IMR-90 (cell line): ENCODE measurements around the gene HNRNPU. TPM values are rescaled to one million over a fixed set of nuclear protein-coding genes. Genes with fewer than 3 reads are reported as not detected.

ENCODE experiments used
- ATAC-seq: fragments of 200-7000 bp; cut with Tn5 transposase; 2 replicates; pipeline ENCODE4 v1.9.1; 2020; ENCODE audit warnings: low read depth, mild to moderate bottlenecking, moderate library complexity
- BruUV-seq: library from RNA; stranded (reverse); fragments of 400-500 nt; replicated peaks from 2 replicates; lab custom pipeline; 2021; lab: Mats Ljungman, UMichigan
- CTCF ChIA-PET: fragments of 300-600 bp; formaldehyde crosslinking; extraction: SDS; loops from one replicate; lab custom pipeline; 2021; ENCODE audit warnings: antibody characterized with exemption; lab: Yijun Ruan, JAX
- POLR2A ChIA-PET: fragments of 300-600 bp; sonication (Branson Sonifier 250); formaldehyde crosslinking; loops from one replicate; lab custom pipeline; 2022; ENCODE audit warnings: antibody characterized with exemption; ENCODE audit not compliant: unreplicated experiment; lab: Charles Lee
- DNase-seq: peaks from one replicate; pipeline ENCODE4 v3.0.0; 2013
- H2AFZ ChIP-seq: replicated peaks from 2 replicates; pipeline ENCODE3; 2013; ENCODE audit warnings: low read length, mild to moderate bottlenecking; ENCODE audit not compliant: poor library complexity
- H2AK5ac ChIP-seq: 2 replicates; pipeline ENCODE4 v1.6.1; 2013; ENCODE audit warnings: low read depth, low read length, inconsistent platforms
- H2AK9ac ChIP-seq: replicated peaks from 2 replicates; pipeline ENCODE3; 2013; ENCODE audit warnings: mild to moderate bottlenecking, low read depth, low read length, moderate library complexity; ENCODE audit not compliant: poor library complexity
- H2BK120ac ChIP-seq: 2 replicates; pipeline ENCODE4 v1.6.1; 2013; ENCODE audit warnings: low read depth, low read length, inconsistent platforms
- H2BK15ac ChIP-seq: 3 replicates; pipeline ENCODE4 v1.6.1; 2013; ENCODE audit warnings: low read depth, low read length, inconsistent platforms
- H2BK20ac ChIP-seq: 2 replicates; pipeline ENCODE4 v1.6.1; 2013; ENCODE audit warnings: low read depth, mild to moderate bottlenecking, inconsistent platforms, low read length, moderate library complexity
- H2BK5ac ChIP-seq: 2 replicates; pipeline ENCODE4 v1.6.1; 2013; ENCODE audit warnings: mild to moderate bottlenecking, low read depth, low read length, inconsistent platforms; ENCODE audit not compliant: poor library complexity, severe bottlenecking
- H3K14ac ChIP-seq: replicated peaks from 2 replicates; pipeline ENCODE4 v1.6.1; 2013; ENCODE audit warnings: low read depth, low read length, inconsistent platforms
- H3K18ac ChIP-seq: 2 replicates; pipeline ENCODE4 v1.6.1; 2013; ENCODE audit warnings: low read depth, low read length, control low read depth
- H3K23ac ChIP-seq: 2 replicates; pipeline ENCODE4 v1.6.1; 2013; ENCODE audit warnings: low read depth, low read length, inconsistent platforms
- H3K27ac ChIP-seq: 2 replicates; pipeline ENCODE4 v1.5.1; 2013; ENCODE audit warnings: mild to moderate bottlenecking, control low read depth, low read length; ENCODE audit not compliant: insufficient read depth
- H3K27me3 ChIP-seq: 2 replicates; pipeline ENCODE4 v1.6.1; 2013; ENCODE audit warnings: low read length; ENCODE audit not compliant: control insufficient read depth, insufficient read depth
- H3K36me3 ChIP-seq: 2 replicates; pipeline ENCODE4 v1.6.1; 2013; ENCODE audit warnings: low read length, mixed read lengths; ENCODE audit not compliant: control insufficient read depth, insufficient read depth
- H3K4ac ChIP-seq: 2 replicates; pipeline ENCODE4 v1.6.1; 2013; ENCODE audit warnings: low read depth, low read length, inconsistent platforms
- H3K4me1 ChIP-seq: 2 replicates; pipeline ENCODE4 v1.6.1; 2013; ENCODE audit warnings: low read length, mixed read lengths; ENCODE audit not compliant: control insufficient read depth, insufficient read depth
- H3K4me2 ChIP-seq: 2 replicates; pipeline ENCODE4 v1.6.1; 2013; ENCODE audit warnings: low read depth, mild to moderate bottlenecking, control low read depth, low read length, moderate library complexity
- H3K4me3 ChIP-seq: 2 replicates; pipeline ENCODE4 v1.5.1; 2013; ENCODE audit warnings: low read depth, mild to moderate bottlenecking, control low read depth, low read length, moderate library complexity; ENCODE audit not compliant: insufficient read depth
- H3K56ac ChIP-seq: 2 replicates; pipeline ENCODE4 v1.6.1; 2013; ENCODE audit warnings: low read length, inconsistent platforms; ENCODE audit not compliant: insufficient read depth; ENCODE audit errors: extremely low read depth
- H3K79me1 ChIP-seq, 2 experiments: 2 replicates each; pipeline ENCODE4 v1.6.1; 2013; ENCODE audit warnings: low read length in 2 of 2, inconsistent platforms in 1 of 2, low read depth in 1 of 2
- H3K9ac ChIP-seq: 2 replicates; pipeline ENCODE4 v1.6.1; 2013; ENCODE audit warnings: low read depth, low read length, control low read depth
- H3K9me1 ChIP-seq: 2 replicates; pipeline ENCODE4 v1.6.1; 2013; ENCODE audit warnings: low read length, inconsistent platforms; ENCODE audit not compliant: insufficient read depth
- H3K9me3 ChIP-seq: 2 replicates; pipeline ENCODE4 v1.6.1; 2013; ENCODE audit warnings: low read length; ENCODE audit not compliant: control insufficient read depth, insufficient read depth
- H4K20me1 ChIP-seq: 2 replicates; pipeline ENCODE4 v1.6.1; 2013; ENCODE audit warnings: low read length, inconsistent platforms; ENCODE audit not compliant: insufficient read depth
- H4K5ac ChIP-seq: 2 replicates; pipeline ENCODE4 v1.6.1; 2013; ENCODE audit warnings: mild to moderate bottlenecking, low read depth, low read length, control low read depth
- H4K8ac ChIP-seq, 2 experiments: 2 replicates each; pipeline ENCODE4 v1.6.1; 2013; ENCODE audit warnings: low read depth in 2 of 2, low read length in 2 of 2, control low read depth in 1 of 2, inconsistent platforms in 1 of 2
- H4K91ac ChIP-seq: 2 replicates; pipeline ENCODE4 v1.6.1; 2013; ENCODE audit warnings: low read depth, low read length, inconsistent platforms; ENCODE audit not compliant: insufficient read depth
- BHLHE40 ChIP-seq: fragments of 150-350 bp; IDR thresholded peaks from 2 replicates; pipeline ENCODE4 v1.6.1; 2016; ENCODE audit warnings: mild to moderate bottlenecking, low read depth, low read length
- CEBPB ChIP-seq: IDR thresholded peaks from 2 replicates; pipeline ENCODE4 v1.6.1; 2012; ENCODE audit warnings: low read depth, low read length, improper control_type of control experiment
- CHD1 ChIP-seq: IDR thresholded peaks from 2 replicates; pipeline ENCODE4 v1.6.1; 2012; ENCODE audit warnings: low read depth, low read length, improper control_type of control experiment
- CTCF ChIP-seq: conservative IDR thresholded peaks from 2 replicates; pipeline ENCODE4 v1.5.1; 2012; ENCODE audit warnings: mild to moderate bottlenecking, low read depth, low read length, improper control_type of control experiment
- FOS ChIP-seq: fragments of 150-350 bp; IDR thresholded peaks from 2 replicates; pipeline ENCODE4 v1.6.1; 2016; ENCODE audit warnings: low read depth, low read length
- MAZ ChIP-seq: IDR thresholded peaks from 2 replicates; pipeline ENCODE4 v1.6.1; 2012; ENCODE audit warnings: low read depth, mild to moderate bottlenecking, low read length, improper control_type of control experiment, moderate library complexity, borderline replicate concordance
- RCOR1 ChIP-seq: IDR thresholded peaks from 2 replicates; pipeline ENCODE4 v1.6.1; 2012; ENCODE audit warnings: mild to moderate bottlenecking, low read length, improper control_type of control experiment; ENCODE audit not compliant: insufficient replicate concordance
- RFX5 ChIP-seq: IDR thresholded peaks from 2 replicates; pipeline ENCODE4 v1.8.0; 2012; ENCODE audit warnings: low read depth, mild to moderate bottlenecking, low read length, moderate library complexity
- SMC3 ChIP-seq: fragments of 150-350 bp; IDR thresholded peaks from 2 replicates; pipeline ENCODE4 v1.6.1; 2016; ENCODE audit warnings: low read depth, mild to moderate bottlenecking, antibody characterized with exemption, low read length, moderate library complexity
- whole genome bisulfite sequencing, 2 experiments: methylation state at CpG; one replicate each; pipeline versions ENCODE4 v1.1.5 to v1.1.7; 2013; ENCODE audit warnings: missing lambda C conversion rate in 2 of 2; ENCODE audit not compliant: insufficient read length in 1 of 2; ENCODE audit errors: extremely low coverage in 2 of 2; 5-methylcytosine and 5-hydroxymethylcytosine counted together
- dilution Hi-C: fragments of 300-500 bp; cut with HindIII; formaldehyde crosslinking; loops from one replicate; pipeline ENCODE4 v1.14.3; 2018; ENCODE audit warnings: low sequenced_read_pairs; ENCODE audit not compliant: unreplicated experiment
- in situ Hi-C: fragments of 300-500 bp; cut with MboI; formaldehyde crosslinking; loops from 3 replicates; pipeline ENCODE4 v1.14.3; 2019; ENCODE audit warnings: low sequenced_read_pairs, inconsistent platforms, mixed read lengths
- intact Hi-C: fragments of 100-400 bp; cut with micrococcal nuclease; formaldehyde crosslinking; loops from 2 replicates; pipeline ENCODE4 v1.10.0; 2022
- polyA plus RNA-seq, 3 experiments: library from polyadenylated mRNA; depleted of rRNA; stranded (reverse); fragments of >200 nt; gene quantifications; 2 replicates each; pipeline ENCODE4 v1.2.3, GENCODE V29; 2012; ENCODE audit warnings: low replicate concordance in 1 of 3
- total RNA-seq: library from RNA; depleted of rRNA; stranded (reverse); fragments of >200 nt; gene quantifications from 2 replicates; pipeline ENCODE4 v1.2.3, GENCODE V29; 2012

The HNRNPU gene
- total and polyA plus RNA-seq, 2 of the 4 experiments (the other 2 are of a cell fraction): 151 to 169 TPM

- Histone ChIP-seq H3K27me3 (no peaks in the 10 kb centered on the region), H3K9ac (no peak overlapping the region), H2AK9ac (no peak overlapping the region), H3K9me3 (no peaks in the 10 kb centered on the region), H4K5ac (no peak overlapping the region), H3K23ac (no peak overlapping the region), H3K4ac (no peak overlapping the region), H2BK15ac (no peak overlapping the region), H3K4me1 (no peaks in the 10 kb centered on the region), H3K14ac (no peak overlapping the region), H3K4me2 (no peak overlapping the region), H3K56ac (no peak overlapping the region), H4K91ac (no peak overlapping the region), H3K4me3 (no peak overlapping the region), H4K8ac (no peak overlapping the region), H4K20me1 (peaks cover 25% of the 10 kb centered on the region; the same call in 1 of the 2 replicates), H2AFZ (no peak overlapping the region), H3K18ac (no peak overlapping the region), H3K36me3 (peaks cover 32% of the 10 kb centered on the region), H2BK120ac (no peak overlapping the region), H2BK5ac (no peak overlapping the region), H2BK20ac (no peak overlapping the region), H3K27ac (no peak overlapping the region), H3K79me1 (peaks cover 11 to 32% of the 10 kb centered on the region in 2 experiments; a peak in 3 of 4 replicates), H2AK5ac (no peak overlapping the region), H3K9me1 (no peaks in the 10 kb centered on the region)
- no peak for TF ChIP-seq CTCF
- no peak for TF ChIP-seq MAZ
- no peak for TF ChIP-seq SMC3
- TF ChIP-seq FOS: no peak
- TF ChIP-seq CEBPB: no peak
- TF ChIP-seq RFX5: no peak
- no peak for TF ChIP-seq RCOR1
- no peak for TF ChIP-seq CHD1
- TF ChIP-seq BHLHE40: no peak
- intact Hi-C loops (no loop called here), in situ Hi-C loops (no loop called here), dilution Hi-C loops (no loop called here)
- no peak for DNase-seq
- ATAC-seq: no peak
- WGBS, 2 experiments: no CpG with 5 or more reads among the region's 2 CpGs
- CTCF ChIA-PET: interaction anchor here (1.0 to 1.7 kb wide), 3 partner anchors 11 to 192 kb away, joined by 3 to 6 read pairs (median 3); no protein-coding TSS in a partner anchor
- POLR2A ChIA-PET: no interaction called here
- BruUV-seq: no TSS peak
These were observed 13.4 kb downstream of the HNRNPU start for GRCh38 chr1:244850896-244851295.
